Measurements from ENCODE around the gene FFAR1.

The FFAR1 gene, protein sequence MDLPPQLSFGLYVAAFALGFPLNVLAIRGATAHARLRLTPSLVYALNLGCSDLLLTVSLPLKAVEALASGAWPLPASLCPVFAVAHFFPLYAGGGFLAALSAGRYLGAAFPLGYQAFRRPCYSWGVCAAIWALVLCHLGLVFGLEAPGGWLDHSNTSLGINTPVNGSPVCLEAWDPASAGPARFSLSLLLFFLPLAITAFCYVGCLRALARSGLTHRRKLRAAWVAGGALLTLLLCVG (N-terminal part only)

DNA sequence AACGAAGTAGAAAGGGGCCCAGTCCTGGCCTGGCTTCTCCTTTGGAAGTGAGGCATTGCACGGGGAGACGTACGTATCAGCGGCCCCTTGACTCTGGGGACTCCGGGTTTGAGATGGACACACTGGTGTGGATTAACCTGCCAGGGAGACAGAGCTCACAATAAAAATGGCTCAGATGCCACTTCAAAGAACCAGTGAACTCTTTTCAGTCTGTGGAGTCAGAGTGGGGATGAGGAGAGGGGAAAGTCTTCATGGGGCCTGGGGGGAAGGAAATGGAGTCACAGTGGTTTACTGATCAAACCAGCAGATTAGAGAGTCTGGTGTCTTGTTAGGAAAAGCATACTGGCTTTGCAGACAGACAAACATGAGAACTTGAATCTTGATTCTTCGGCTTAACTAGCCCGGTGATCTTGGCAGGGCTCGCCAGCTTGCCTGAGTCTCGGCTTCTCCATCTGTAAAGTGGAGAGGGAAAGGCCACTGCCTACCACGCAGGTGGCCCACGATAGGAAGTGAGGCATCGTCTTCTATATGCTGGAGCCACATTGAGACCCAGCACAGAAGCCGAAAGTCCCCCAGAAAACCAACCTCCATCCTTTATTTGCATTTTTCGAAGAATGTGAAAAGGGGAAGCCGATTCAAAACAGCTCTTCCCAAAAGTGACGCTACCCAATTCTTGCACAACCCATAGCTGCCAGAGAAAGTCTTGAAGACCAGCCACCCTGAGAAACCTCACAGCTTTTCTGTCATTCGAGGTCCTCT, at the start of gene FFAR1:
Gene FFAR1, plus strand, starts transcription at position 732 of the 759 bp plus-strand sequence. CDS start 3,650 bp downstream, outside the sequence.
- no peak for DNase-seq (ENCODE audit: low spot score)

DNA sequence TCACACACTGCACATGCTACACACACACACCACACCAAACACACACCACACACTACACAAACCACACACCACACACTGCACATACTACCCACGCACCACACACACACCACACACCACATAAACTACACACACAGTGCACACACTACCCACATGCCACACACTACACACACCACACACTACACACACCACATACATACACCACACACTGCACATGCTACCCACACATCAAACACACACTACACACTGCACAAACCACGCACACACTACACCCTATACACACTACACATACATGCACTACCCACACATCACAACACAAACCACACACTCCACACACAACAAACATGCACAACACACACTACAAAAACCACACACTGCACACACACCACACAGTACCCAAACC, 49.8 kb upstream of the FFAR1 start:
- DNase-seq (ENCODE audit: low spot score), result no peak

DNA sequence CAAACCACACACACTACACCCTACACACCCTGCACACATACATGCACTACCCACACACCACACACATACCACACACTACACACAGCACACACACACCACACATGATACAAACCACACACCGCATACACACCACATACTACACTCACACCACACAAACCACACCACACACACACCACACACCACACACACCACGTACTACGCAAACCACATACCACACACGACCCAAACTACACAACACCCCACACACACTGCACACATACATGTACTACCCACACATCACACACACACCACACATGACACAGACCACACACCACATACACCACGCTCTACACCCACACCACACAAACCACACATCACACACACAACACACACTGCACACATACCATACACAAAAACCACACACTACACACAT, 49.1 kb upstream of the FFAR1 start:
- no peak for DNase-seq (ENCODE audit: low spot score)

DNA sequence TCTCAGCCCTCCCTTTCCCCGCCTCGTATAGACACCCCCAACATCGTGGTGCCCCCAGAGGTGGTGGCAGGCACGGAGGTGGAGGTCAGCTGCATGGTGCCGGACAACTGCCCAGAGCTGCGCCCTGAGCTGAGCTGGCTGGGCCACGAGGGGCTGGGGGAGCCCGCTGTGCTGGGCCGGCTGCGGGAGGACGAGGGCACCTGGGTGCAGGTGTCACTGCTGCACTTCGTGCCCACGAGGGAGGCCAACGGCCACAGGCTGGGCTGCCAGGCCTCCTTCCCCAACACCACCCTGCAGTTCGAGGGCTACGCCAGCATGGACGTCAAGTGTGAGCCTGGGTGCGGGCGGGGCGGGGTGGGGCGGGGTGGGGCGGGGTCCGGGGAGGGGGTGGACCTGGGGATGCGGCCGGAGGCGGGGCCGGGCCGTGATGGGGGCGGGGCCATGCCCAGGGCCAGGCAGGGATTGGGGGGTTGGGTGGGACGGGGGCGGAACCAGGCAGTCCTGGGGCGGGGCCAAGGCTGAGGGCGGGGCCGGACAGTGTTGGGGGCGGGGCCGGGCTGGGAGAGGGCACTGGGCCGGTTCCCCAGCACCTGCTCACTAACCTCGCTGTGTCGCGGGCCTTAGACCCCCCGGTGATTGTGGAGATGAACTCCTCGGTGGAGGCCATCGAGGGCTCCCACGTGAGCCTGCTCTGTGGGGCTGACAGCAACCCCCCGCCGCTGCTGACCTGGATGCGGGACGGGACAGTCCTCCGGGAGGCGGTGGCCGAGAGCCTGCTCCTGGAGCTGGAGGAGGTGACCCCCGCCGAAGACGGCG, 48.0 kb upstream of the FFAR1 start:
- DNase-seq (ENCODE audit: low spot score), result no peak

DNA sequence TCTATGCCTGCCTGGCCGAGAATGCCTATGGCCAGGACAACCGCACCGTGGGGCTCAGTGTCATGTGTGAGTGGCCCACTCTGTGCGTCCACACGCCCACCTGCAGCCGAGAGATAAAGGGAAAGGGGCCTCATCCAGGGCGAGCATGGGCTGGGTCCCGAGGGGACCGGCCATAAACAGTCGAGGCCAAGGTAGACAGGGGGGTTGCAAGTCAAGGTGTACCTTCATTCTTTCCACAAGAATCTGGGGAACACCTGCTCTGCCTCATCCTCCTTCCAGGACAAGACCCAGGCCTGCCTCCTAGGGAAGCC, 47.4 kb upstream of the FFAR1 start:
- no peak for DNase-seq (ENCODE audit: low spot score)

DNA sequence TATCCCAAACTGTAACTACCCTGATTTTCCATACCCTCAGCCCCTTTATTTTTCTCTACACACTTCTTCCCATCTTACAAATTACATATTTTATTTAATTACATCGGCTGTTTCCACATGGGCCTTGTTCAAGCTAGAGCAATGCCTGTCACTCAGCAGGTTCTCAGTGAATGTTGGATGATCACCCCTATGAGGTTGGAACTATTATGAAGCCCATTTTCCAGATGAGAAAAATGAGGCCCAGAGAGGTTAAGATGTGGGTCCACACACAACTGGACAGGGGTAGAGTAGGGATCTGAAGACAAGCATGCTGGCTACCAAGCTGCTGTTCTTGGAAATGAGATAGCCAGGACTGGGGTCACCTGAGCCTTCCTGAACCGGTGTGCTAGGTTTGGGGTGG, 45.7 kb upstream of the FFAR1 start:
- DNase-seq (ENCODE audit: low spot score), result no peak

DNA sequence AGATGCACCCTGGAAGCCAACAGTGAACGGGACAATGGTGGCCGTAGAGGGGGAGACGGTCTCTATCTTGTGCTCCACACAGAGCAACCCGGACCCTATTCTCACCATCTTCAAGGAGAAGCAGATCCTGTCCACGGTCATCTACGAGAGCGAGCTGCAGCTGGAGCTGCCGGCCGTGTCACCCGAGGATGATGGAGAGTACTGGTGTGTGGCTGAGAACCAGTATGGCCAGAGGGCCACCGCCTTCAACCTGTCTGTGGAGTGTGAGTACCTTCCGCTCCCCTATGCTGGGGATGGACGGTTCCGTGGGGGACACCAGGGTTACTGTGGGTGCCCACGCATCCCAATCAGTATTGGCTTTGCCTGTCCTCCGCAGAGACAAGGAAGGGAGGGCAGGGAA, 45.3 kb upstream of the FFAR1 start:
- no peak for DNase-seq (ENCODE audit: low spot score)

DNA sequence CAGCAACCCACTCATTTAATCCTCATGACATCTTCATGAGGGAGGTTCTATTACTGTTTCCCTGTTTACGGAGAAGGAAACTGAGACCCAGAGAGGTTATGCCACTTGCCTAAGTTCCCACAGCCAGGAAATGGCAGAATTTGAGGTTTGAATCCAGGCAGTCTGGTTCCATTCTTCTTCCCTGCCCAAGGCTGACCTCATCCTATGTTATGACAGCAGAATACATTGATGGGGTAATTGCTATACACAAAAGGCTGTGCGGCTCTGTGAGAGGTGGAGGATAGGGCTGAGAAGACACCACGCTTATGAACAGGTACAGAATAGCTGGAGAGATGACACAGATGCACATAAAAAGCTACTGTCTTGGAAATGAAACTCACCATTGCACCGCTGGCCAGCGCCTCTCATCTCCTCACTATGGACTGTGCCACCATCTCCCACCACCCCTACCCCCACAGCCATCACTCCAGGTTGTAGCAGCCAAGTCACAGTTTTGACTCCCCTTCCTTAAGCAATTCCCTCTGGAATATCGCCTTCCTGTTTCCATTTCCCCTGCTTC, 44.3 kb upstream of the FFAR1 start:
- DNase-seq (ENCODE audit: low spot score), result no peak

DNA sequence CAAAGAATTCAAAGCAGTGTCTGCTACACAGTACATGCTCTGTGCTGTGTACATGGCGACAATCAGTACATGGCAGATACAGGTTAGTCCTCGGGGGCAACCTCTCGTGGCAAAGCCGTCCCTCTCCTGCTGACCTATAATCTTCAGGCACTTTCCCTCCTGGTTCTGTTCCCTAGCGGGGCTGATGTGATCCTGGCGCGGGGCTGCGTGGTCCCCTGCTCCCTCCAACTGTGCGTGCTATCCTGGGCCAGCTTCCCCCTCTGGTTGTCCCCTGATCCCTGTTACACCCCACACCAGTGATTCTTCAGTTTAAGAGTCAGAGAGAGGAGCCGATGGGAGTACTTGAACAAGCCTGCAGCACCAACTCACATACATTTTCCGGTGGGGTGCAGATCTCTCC, 43.7 kb upstream of the FFAR1 start:
- DNase-seq (ENCODE audit: low spot score), result no peak

DNA sequence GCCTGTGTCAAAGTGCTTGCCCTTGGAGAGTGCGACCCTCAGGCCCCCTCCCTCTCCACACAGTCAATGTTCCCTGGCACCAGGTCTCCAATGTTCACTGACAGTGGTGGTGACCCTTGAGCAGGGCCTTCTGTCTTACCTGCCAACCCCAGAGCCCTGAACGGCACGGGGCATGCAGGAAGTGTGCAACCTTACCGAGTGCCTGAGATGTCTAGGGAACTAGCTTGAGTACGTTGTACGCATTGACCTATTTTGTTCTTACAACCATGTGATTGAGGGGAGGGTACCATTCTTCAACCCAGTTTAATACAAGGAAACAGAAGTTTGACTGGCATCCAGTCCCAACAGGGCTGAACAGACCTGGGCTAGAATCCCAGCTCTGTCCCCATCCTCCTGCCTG, 42.5 kb upstream of the FFAR1 start:
- DNase-seq (ENCODE audit: low spot score), result no peak

DNA sequence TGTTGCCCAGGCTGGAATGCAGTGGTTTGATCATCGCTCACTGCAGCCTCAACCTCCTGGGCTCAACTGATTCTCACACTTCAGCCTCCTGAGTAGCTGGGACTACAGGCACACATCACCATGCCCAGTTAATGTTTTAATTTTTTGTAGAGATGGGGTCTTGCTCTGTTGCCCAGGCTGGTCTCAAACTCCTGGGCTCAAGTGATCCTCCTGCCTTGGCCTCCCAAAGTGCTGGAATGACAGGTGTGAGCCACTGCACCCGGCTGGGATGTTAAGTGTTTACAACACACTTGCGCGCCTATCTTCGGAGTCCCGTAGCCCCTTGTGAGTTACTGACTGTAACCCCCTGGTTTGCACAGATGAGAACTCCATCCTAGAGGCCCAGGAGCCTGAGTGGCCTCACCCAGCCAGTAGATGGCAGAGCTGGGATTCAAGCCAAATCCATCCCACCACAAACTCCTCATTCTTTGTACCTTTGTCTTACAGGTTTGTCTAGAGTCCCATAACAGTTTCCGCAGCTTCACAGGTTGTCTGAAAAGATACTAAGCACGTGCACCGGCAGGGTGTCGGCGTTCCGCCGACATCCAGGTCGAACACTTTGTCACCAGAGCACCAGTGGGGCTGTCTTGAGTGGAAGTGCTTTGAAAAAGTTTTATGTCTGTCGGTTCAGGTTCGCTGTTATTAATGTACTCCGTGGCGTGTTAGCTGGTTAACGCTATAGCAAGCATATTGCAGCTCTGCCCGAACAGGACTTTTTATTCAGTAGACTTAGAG, 41.0 kb upstream of the FFAR1 start:
- DNase-seq (ENCODE audit: low spot score), result no peak

DNA sequence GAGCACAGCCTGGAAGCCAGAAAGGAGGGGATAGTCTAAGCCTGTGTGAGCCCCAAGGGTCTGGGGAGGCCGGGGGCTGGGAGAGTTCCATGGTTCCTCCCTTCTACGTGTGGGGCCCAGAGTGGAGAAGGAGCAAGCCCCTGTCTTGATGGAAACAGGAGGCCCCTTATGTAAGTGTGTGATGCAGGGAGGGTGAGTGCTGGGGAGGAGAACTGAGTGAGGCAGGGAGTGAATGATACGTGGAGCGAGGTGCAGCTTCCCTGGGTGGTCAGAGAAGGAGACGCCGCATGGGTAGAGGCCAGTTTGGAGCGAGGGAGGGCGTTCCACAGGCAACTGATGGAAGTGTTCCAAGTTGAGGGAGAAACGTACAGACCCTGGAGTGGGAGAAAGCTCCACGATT, 39.8 kb upstream of the FFAR1 start:
- no peak for DNase-seq (ENCODE audit: low spot score)

DNA sequence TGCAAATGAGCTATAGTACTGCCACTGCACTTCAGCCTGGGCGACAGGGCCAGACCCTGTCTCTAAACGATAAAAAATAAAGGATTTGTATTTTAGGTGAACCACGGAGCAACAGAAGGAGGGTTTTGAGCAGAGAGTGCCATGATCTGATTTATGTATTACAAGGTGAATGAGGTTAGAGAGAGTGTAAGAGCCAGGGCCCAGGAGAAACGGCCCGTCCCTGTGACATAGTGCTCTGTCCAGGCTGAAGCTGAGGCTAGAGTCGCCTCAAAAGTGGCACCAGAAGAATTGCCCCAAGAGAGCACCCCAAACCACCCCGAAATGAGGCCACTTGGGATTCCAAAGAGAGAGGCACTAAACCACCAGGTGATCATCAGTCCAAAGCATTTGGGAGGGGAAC, 38.8 kb upstream of the FFAR1 start:
- no peak for DNase-seq (ENCODE audit: low spot score)

DNA sequence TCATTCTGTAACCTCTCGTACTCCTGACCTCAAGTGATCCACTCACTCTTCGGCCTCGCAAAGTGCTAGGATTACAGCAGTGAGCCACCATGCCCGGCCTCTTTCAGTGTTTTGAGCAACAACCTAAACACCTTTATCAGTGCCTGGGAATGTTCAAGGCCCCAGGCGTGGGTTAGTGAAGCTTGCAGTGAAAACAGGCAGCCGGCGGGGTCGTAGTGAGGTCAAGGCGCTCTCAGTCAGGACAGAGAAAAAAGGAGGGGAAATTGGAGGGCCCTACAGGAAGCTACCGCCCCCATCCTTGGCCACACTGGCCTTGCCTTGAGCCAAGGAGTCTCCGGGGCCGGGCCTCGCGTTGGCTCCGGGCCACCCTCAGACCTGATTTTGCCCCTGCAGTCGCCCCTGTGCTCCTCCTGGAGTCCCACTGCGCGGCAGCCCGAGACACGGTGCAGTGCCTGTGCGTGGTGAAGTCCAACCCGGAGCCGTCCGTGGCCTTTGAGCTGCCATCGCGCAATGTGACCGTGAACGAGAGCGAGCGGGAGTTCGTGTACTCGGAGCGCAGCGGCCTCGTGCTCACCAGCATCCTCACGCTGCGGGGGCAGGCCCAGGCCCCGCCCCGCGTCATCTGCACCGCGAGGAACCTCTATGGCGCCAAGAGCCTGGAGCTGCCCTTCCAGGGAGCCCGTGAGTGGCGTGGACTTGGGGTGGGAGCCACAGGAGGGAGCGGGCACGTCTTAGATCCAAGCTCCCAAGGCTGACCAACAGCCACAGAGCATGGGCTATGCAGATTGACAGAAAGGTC, 38.0 kb upstream of the FFAR1 start:
- DNase-seq (ENCODE audit: low spot score), result no peak

DNA sequence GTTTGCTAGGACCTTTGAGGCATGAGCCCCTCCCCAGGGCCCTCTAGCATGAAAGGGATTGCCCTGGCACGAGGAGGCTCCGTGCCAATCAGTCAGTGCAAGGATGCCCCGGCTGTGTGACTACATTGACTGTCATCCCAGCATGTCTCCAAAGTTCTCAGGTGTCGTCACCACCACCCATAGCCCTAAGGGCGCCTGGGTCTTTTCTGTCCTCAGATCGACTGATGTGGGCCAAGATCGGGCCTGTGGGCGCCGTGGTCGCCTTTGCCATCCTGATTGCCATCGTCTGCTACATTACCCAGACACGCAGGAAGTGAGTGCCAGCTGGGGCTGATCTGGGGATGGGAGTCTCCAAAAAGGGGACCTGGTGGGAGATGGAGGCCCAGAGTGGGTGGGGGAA, 37.4 kb upstream of the FFAR1 start:
- no peak for DNase-seq (ENCODE audit: low spot score)

DNA sequence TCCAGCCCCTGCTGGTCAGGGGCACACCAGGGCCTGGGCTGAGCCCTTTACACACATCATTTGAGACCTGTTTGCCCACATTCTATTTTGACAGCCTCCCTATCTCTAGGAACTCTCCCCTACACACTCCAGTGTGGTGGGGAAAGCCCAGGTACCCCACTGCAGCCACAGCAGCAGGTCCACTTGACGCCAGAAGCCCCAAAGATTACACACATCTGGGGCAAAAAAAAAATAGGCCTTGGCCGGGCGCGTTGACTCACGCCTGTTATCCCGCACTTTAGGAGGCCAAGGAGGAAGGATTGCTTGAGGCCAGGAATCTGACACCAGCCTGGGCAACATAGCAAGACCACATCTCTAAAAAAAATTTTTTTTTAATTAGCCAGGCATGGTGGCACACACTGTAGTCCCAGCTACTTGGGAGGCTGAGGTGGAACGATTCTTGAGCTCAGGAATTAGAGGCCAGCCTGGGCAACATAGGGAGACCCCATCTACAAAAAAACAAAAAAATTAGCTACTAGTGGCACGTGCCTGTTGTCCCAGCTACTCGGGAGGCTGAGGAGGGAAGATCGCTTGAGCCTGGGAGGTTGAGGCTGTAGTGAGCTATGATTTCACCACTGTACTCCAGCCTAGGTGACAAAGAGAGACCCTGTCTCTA, 36.8 kb upstream of the FFAR1 start:
- no peak for DNase-seq (ENCODE audit: low spot score)

DNA sequence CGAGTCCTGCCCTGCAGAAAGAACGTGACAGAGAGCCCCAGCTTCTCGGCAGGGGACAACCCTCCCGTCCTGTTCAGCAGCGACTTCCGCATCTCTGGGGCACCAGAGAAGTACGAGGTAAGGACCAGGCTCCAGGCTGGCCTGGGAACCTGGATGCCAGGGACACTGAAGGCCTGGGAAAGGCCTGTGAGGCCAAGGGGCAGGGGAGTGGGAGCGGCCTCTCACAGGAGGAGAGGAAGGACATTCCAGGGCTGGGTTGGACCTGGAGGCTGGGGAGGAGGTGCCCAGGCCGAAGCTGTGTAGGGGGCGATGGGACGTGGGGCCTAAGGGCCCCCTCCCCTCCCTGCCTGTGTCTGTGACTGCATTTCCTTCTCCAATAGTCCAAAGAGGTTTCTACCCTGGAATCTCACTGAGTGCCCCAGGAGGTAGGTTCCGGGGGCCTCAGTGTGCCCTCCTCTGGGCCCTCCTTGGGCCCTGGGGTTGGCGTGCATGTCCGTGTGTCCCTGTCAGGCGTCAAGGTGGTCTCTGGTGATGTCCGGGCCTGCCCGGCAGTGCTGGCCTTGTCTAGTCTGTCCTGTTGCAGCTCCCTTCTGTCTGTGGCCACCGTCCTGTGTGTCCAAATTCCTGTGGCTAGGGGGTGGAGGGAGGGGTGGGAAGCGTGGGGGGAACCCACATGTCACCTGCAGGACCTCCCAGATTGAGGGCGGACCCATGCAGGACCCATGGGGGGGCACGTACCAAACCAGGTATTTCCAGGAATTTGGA, 35.6 kb upstream of the FFAR1 start:
- DNase-seq (ENCODE audit: low spot score), result no peak

DNA sequence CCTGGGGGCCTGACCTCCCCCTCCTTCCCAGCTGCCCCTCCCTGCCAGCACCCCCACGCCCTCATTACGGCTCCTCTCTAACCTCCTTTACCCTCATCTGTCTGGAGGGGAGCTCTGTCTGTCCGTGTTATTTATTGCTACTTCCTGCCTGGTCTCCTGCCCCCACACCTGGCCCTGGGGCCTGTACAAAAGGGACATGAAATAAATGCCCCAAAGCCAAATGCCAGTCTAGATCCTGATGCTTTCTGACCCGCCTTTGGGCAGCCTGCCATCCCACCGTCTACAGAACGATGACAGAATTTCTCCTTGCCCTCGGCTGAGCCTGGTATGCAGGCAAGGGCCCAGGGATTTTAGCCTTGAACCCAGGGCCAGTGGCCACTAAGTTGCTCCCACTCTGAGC, 34.1 kb upstream of the FFAR1 start:
- DNase-seq (ENCODE audit: low spot score), result no peak

DNA sequence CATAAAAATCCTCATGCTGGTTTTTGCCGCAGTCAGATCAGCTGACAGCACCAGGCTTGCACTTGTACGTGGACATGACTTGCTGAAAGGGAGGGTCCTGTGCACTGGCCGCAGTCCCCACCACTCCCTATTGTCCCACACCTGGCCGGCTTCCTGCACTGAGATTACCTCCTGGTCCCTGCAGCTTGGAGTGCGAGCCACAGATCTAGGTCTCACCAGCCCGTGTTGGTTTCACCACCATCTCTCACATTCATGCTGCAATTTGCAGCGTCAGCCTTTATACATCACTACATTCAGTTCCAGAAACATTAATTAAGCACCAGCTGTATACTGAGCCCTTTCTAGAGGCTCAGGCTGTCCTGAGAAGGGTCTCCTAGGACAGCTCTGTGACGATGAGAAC, 33.7 kb upstream of the FFAR1 start:
- no peak for DNase-seq (ENCODE audit: low spot score)

DNA sequence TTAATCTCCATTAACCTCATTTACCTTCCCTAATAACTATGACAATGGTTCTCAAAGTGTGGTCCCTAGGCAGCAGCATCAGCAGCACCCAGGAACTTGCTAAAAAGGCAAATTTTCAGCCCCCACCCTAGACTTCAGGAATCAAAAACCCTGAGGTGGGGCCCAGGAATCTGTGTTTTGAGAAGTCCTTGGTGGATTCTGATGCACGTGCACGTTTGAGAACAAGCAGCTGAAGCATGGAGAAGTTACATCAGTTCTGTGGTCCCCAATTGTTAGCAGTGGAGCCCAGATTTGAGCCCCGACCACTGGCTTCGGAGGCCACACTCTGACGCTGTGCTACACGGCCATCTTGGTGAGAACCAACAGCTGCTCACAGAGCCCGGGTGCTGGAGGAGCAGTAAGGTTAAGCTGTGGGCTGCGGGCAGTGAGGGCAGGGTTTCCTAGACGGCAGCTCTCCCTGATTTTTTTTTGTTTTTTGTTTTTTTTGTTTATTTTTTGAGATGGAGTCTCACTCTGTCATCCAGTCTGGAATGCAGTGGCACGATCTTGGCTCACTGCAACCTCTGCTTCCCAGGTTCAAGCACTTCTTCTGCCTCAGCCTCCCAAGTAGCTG, 32.7 kb upstream of the FFAR1 start:
- no peak for DNase-seq (ENCODE audit: low spot score)
